ENCODE measurements around the gene MOB3B.

The MOB3B gene

GRCh38 chr9:27529316-27530278 is at the start of gene MOB3B:
Gene MOB3B (minus strand): TSS chr9:27529814. CDS start chr9:27455550, 74,264 bp downstream.
- no peaks in the 10 kb centered on the region for H3K36me3 ChIP-seq (ENCODE audit: insufficient read depth, low read length)
- peak within 1 kb of the TSS; percentile 85 for H3K9ac ChIP-seq (ENCODE audit: low read depth, low read length)
- no peaks in the 10 kb centered on the region; the same call in none of the 2 replicates for H3K4me1 ChIP-seq (ENCODE audit: insufficient read depth, low read length)
- no peaks in the 10 kb centered on the region for H3K9me3 ChIP-seq (ENCODE audit: control insufficient read depth, insufficient read depth, low read length)

GRCh38 chr9:27573634-27574590 is 44.3 kb upstream of the MOB3B start:
- Histone ChIP-seq H3K9me3 (ENCODE audit: control insufficient read depth, insufficient read depth, low read length) (peaks cover 3% of the 10 kb centered on the region; the same call in 1 of the 2 replicates), H3K9ac (ENCODE audit: low read depth, low read length) (peak overlapping the region; percentile 90), H3K4me1 (ENCODE audit: insufficient read depth, low read length) (peaks cover 6% of the 10 kb centered on the region), H3K36me3 (ENCODE audit: insufficient read depth, low read length) (no peaks in the 10 kb centered on the region)

- H3K4me1 ChIP-seq (ENCODE audit: insufficient read depth, low read length): peaks cover 6% of the 10 kb centered on the region
- H3K9ac ChIP-seq (ENCODE audit: low read depth, low read length): peak within 1 kb of the TSS; percentile 90
- 0 out of 2 replicates have a peak, but pooled peaks cover 2% of the 10 kb centered on the region for H3K9me3 ChIP-seq (ENCODE audit: control insufficient read depth, insufficient read depth, low read length)
- no peaks in the 10 kb centered on the region for H3K36me3 ChIP-seq (ENCODE audit: insufficient read depth, low read length)
Observed at GRCh38 chr9:27572918-27573633, 43.5 kb upstream of the MOB3B start, which contains the start of gene C9orf72. Gene C9orf72 (minus strand): TSS chr9:27573481. CDS start chr9:27567120, 6,361 bp downstream.

GRCh38 chr9:27572566-27572917 is 42.9 kb upstream of the MOB3B start:
- peaks cover 6% of the 10 kb centered on the region for H3K4me1 ChIP-seq (ENCODE audit: insufficient read depth, low read length)
- H3K9ac ChIP-seq (ENCODE audit: low read depth, low read length): peak overlapping the region; percentile 90
- no peaks in the 10 kb centered on the region for H3K9me3 ChIP-seq (ENCODE audit: control insufficient read depth, insufficient read depth, low read length)
- H3K36me3 ChIP-seq (ENCODE audit: insufficient read depth, low read length): no peaks in the 10 kb centered on the region

- H3K9me3 ChIP-seq (ENCODE audit: control insufficient read depth, insufficient read depth, low read length): no peaks in the 10 kb centered on the region
- H3K4me1 ChIP-seq (ENCODE audit: insufficient read depth, low read length): peaks cover 6% of the 10 kb centered on the region
- H3K36me3 ChIP-seq (ENCODE audit: insufficient read depth, low read length): no peaks in the 10 kb centered on the region
- H3K9ac ChIP-seq (ENCODE audit: low read depth, low read length): peak overlapping the region; percentile 90; the same call in 1 of the 2 replicates
Observed at GRCh38 chr9:27572061-27572460, 42.4 kb upstream of the MOB3B start.

- Histone ChIP-seq H3K9ac (ENCODE audit: low read depth, low read length) (no peak overlapping the region), H3K9me3 (ENCODE audit: control insufficient read depth, insufficient read depth, low read length) (no peaks in the 10 kb centered on the region), H3K36me3 (ENCODE audit: insufficient read depth, low read length) (no peaks in the 10 kb centered on the region), H3K4me1 (ENCODE audit: insufficient read depth, low read length) (peaks cover 6% of the 10 kb centered on the region)
Observed at GRCh38 chr9:27571011-27571410, 41.4 kb upstream of the MOB3B start.

- Histone ChIP-seq H3K36me3 (ENCODE audit: insufficient read depth, low read length) (no peaks in the 10 kb centered on the region), H3K9me3 (ENCODE audit: control insufficient read depth, insufficient read depth, low read length) (no peaks in the 10 kb centered on the region), H3K9ac (ENCODE audit: low read depth, low read length) (no peak overlapping the region), H3K4me1 (ENCODE audit: insufficient read depth, low read length) (peaks cover 6% of the 10 kb centered on the region)
Observed at GRCh38 chr9:27569406-27569805, 39.8 kb upstream of the MOB3B start.

GRCh38 chr9:27566118-27566517 is 36.5 kb upstream of the MOB3B start:
- no peaks in the 10 kb centered on the region for H3K4me1 ChIP-seq (ENCODE audit: insufficient read depth, low read length)
- no peaks in the 10 kb centered on the region for H3K36me3 ChIP-seq (ENCODE audit: insufficient read depth, low read length)
- no peak overlapping the region for H3K9ac ChIP-seq (ENCODE audit: low read depth, low read length)
- no peaks in the 10 kb centered on the region for H3K9me3 ChIP-seq (ENCODE audit: control insufficient read depth, insufficient read depth, low read length)

- Histone ChIP-seq H3K9ac (ENCODE audit: low read depth, low read length) (no peak overlapping the region), H3K9me3 (ENCODE audit: control insufficient read depth, insufficient read depth, low read length) (no peaks in the 10 kb centered on the region), H3K4me1 (ENCODE audit: insufficient read depth, low read length) (no peaks in the 10 kb centered on the region), H3K36me3 (ENCODE audit: insufficient read depth, low read length) (no peaks in the 10 kb centered on the region)
Observed at GRCh38 chr9:27565696-27566095, 36.1 kb upstream of the MOB3B start.

- no peaks in the 10 kb centered on the region for H3K9me3 ChIP-seq (ENCODE audit: control insufficient read depth, insufficient read depth, low read length)
- H3K36me3 ChIP-seq (ENCODE audit: insufficient read depth, low read length): no peaks in the 10 kb centered on the region
- no peaks in the 10 kb centered on the region for H3K4me1 ChIP-seq (ENCODE audit: insufficient read depth, low read length)
- no peak overlapping the region for H3K9ac ChIP-seq (ENCODE audit: low read depth, low read length)
Observed at GRCh38 chr9:27564670-27565069, 35.1 kb upstream of the MOB3B start.

- H3K9me3 ChIP-seq (ENCODE audit: control insufficient read depth, insufficient read depth, low read length): no peaks in the 10 kb centered on the region
- no peaks in the 10 kb centered on the region for H3K36me3 ChIP-seq (ENCODE audit: insufficient read depth, low read length)
- no peak overlapping the region for H3K9ac ChIP-seq (ENCODE audit: low read depth, low read length)
- no peaks in the 10 kb centered on the region for H3K4me1 ChIP-seq (ENCODE audit: insufficient read depth, low read length)
Observed at GRCh38 chr9:27563738-27564430, 34.3 kb upstream of the MOB3B start.

- Histone ChIP-seq H3K36me3 (ENCODE audit: insufficient read depth, low read length) (0 out of 2 replicates have a peak, but pooled peaks cover 4% of the 10 kb centered on the region), H3K4me1 (ENCODE audit: insufficient read depth, low read length) (no peaks in the 10 kb centered on the region), H3K9me3 (ENCODE audit: control insufficient read depth, insufficient read depth, low read length) (no peaks in the 10 kb centered on the region), H3K9ac (ENCODE audit: low read depth, low read length) (no peak overlapping the region)
Observed at GRCh38 chr9:27561685-27562084, 32.1 kb upstream of the MOB3B start.

- Histone ChIP-seq H3K36me3 (ENCODE audit: insufficient read depth, low read length) (peaks cover 12% of the 10 kb centered on the region; the same call in 1 of the 2 replicates), H3K9me3 (ENCODE audit: control insufficient read depth, insufficient read depth, low read length) (no peaks in the 10 kb centered on the region), H3K9ac (ENCODE audit: low read depth, low read length) (no peak overlapping the region), H3K4me1 (ENCODE audit: insufficient read depth, low read length) (no peaks in the 10 kb centered on the region)
Observed at GRCh38 chr9:27560457-27560856, 30.8 kb upstream of the MOB3B start.
